ENCODE results near the gene CEP112. TPM values are rescaled to one million over a fixed set of nuclear protein-coding genes. Genes with fewer than 3 reads are reported as not detected.

CEP112 gene
- total RNA-seq, 1 experiment from 2014 or later, result 5.4 TPM

GRCh38 chr17:66073384-66073783 is 118.5 kb downstream of the CEP112 start:
- Mint-ChIP-seq H3K9me3 (ENCODE audit: low read depth, unreplicated experiment) (no peaks in the 10 kb centered on the region), H3K4me1 (ENCODE audit: low read depth, unreplicated experiment) (no peaks in the 10 kb centered on the region), H3K36me3 (ENCODE audit: insufficient read depth, unreplicated experiment) (no peaks in the 10 kb centered on the region), H3K27ac (ENCODE audit: unreplicated experiment) (no peak overlapping the region), H3K4me3 (ENCODE audit: low read depth, unreplicated experiment) (no peak overlapping the region), H3K27me3 (ENCODE audit: unreplicated experiment) (no peaks in the 10 kb centered on the region)
- no peak for TF ChIP-seq CTCF (IDR thresholded peaks at IDR 0.05; ENCODE audit: unreplicated experiment)
- intact Hi-C loops (cut with micrococcal nuclease; ENCODE audit: unreplicated experiment), result no loop called here
- no TSS peak for BruUV-seq (replicated peaks)
- no peak for DNase-seq
- CTCF ChIA-PET, result interaction anchor here (0.5 kb wide), 1 partner anchor 13 kb away, joined by 3 read pairs; no protein-coding TSS in a partner anchor

GRCh38 chr17:66063686-66064085 is 128.2 kb downstream of the CEP112 start:
- TF ChIP-seq CTCF (IDR thresholded peaks at IDR 0.05; ENCODE audit: unreplicated experiment), result no peak
- no peak for DNase-seq
- no TSS peak for BruUV-seq (replicated peaks)
- no peaks in the 10 kb centered on the region for H3K4me1 Mint-ChIP-seq (ENCODE audit: low read depth, unreplicated experiment)
- intact Hi-C loops (cut with micrococcal nuclease; ENCODE audit: unreplicated experiment), result no loop called here
- H3K27me3 Mint-ChIP-seq (ENCODE audit: unreplicated experiment), result no peaks in the 10 kb centered on the region
- H3K9me3 Mint-ChIP-seq (ENCODE audit: low read depth, unreplicated experiment), result no peaks in the 10 kb centered on the region
- H3K27ac Mint-ChIP-seq (ENCODE audit: unreplicated experiment), result no peak overlapping the region
- H3K4me3 Mint-ChIP-seq (ENCODE audit: low read depth, unreplicated experiment), result no peak overlapping the region
- CTCF ChIA-PET, result no interaction called here
- no peaks in the 10 kb centered on the region for H3K36me3 Mint-ChIP-seq (ENCODE audit: insufficient read depth, unreplicated experiment)

DNA sequence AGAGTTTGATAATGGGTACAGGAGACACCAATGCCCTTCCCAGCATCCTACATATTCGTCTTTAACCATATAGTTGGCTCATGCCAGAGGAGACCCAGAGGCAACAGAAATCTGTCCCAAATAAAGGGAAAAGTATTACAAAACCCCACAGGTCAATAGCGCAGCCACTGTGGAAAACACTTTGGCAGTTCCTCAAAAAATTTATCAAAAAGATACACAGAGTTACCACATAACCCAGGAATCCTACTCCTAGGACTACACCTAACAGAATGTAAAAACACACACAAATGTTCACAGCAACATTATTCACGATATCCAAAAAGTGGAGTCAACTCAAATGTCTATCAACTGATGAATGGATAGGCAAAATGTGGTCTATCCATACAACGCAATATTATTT is 135.8 kb downstream of the CEP112 start:
- Mint-ChIP-seq H3K27ac (ENCODE audit: unreplicated experiment) (no peak overlapping the region), H3K4me1 (ENCODE audit: low read depth, unreplicated experiment) (no peaks in the 10 kb centered on the region), H3K27me3 (ENCODE audit: unreplicated experiment) (no peaks in the 10 kb centered on the region), H3K4me3 (ENCODE audit: low read depth, unreplicated experiment) (no peak overlapping the region), H3K9me3 (ENCODE audit: low read depth, unreplicated experiment) (no peaks in the 10 kb centered on the region), H3K36me3 (ENCODE audit: insufficient read depth, unreplicated experiment) (no peaks in the 10 kb centered on the region)
- intact Hi-C loops (cut with micrococcal nuclease; ENCODE audit: unreplicated experiment), result no loop called here
- DNase-seq, result no peak
- TF ChIP-seq CTCF (IDR thresholded peaks at IDR 0.05; ENCODE audit: unreplicated experiment), result no peak
- no TSS peak for BruUV-seq (replicated peaks)
- CTCF ChIA-PET, result no interaction called here

DNA sequence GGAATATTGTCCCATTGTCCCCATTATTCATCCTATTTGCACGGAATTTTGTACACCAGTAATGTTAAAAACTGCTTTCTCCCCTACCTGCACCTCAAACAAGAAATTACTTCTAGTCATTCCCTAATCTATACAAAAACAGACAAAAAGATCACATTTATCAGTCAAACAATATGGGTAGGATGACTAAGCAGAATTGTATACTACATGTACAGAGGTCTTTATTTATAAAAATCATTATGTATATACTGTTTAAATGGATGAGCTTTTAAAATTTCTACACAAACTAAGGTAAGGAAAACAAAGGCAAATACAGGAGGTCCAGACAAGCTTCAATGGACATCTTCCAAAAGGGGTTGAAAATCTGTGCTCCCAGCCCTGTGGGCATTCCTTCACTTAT is 137.7 kb downstream of the CEP112 start:
- no peaks in the 10 kb centered on the region for H3K36me3 Mint-ChIP-seq (ENCODE audit: insufficient read depth, unreplicated experiment)
- no peak overlapping the region for H3K27ac Mint-ChIP-seq (ENCODE audit: unreplicated experiment)
- H3K4me3 Mint-ChIP-seq (ENCODE audit: low read depth, unreplicated experiment), result no peak overlapping the region
- no peaks in the 10 kb centered on the region for H3K4me1 Mint-ChIP-seq (ENCODE audit: low read depth, unreplicated experiment)
- H3K27me3 Mint-ChIP-seq (ENCODE audit: unreplicated experiment), result no peaks in the 10 kb centered on the region
- intact Hi-C loops (cut with micrococcal nuclease; ENCODE audit: unreplicated experiment), result no loop called here
- CTCF ChIA-PET, result no interaction called here
- BruUV-seq (replicated peaks), result no TSS peak
- no peak for DNase-seq
- no peaks in the 10 kb centered on the region for H3K9me3 Mint-ChIP-seq (ENCODE audit: low read depth, unreplicated experiment)
- TF ChIP-seq CTCF (IDR thresholded peaks at IDR 0.05; ENCODE audit: unreplicated experiment), result no peak

- DNase-seq, result no peak
- CTCF ChIA-PET, result no interaction called here
- no peaks in the 10 kb centered on the region for H3K4me1 Mint-ChIP-seq (ENCODE audit: low read depth, unreplicated experiment)
- H3K36me3 Mint-ChIP-seq (ENCODE audit: insufficient read depth, unreplicated experiment), result no peaks in the 10 kb centered on the region
- intact Hi-C loops (cut with micrococcal nuclease; ENCODE audit: unreplicated experiment), result no loop called here
- TF ChIP-seq CTCF (IDR thresholded peaks at IDR 0.05; ENCODE audit: unreplicated experiment), result no peak
- BruUV-seq (replicated peaks), result no TSS peak
- no peaks in the 10 kb centered on the region for H3K9me3 Mint-ChIP-seq (ENCODE audit: low read depth, unreplicated experiment)
- no peaks in the 10 kb centered on the region for H3K27me3 Mint-ChIP-seq (ENCODE audit: unreplicated experiment)
- H3K27ac Mint-ChIP-seq (ENCODE audit: unreplicated experiment), result no peak overlapping the region
- no peak overlapping the region for H3K4me3 Mint-ChIP-seq (ENCODE audit: low read depth, unreplicated experiment)
Measured at GRCh38 chr17:66044083-66044482, 147.8 kb downstream of the CEP112 start.

Measured in Calu3 (cell line).